Fibroblast of skin of left biceps (primary cell): ENCODE measurements around the gene CDC25B.

Source experiments
- DNase-seq, 2 experiments: peaks; one replicate each; pipeline ENCODE4 v3.0.0-alpha.2; 2013; ENCODE audit warnings: low read depth in 2 of 2

Gene CDC25B

GRCh38 chr20:3764659-3765058 is 31.5 kb upstream of the CDC25B start:
- no peak for DNase-seq

- no peak for DNase-seq
Observed at GRCh38 chr20:3765171-3765882, 30.8 kb upstream of the CDC25B start.

- DNase-seq = no peak
Observed at GRCh38 chr20:3766422-3767109, 29.5 kb upstream of the CDC25B start.

GRCh38 chr20:3767110-3767426 is 29.0 kb upstream of the CDC25B start:
- DNase-seq = no peak

- DNase-seq = peak; percentile 96 to 97
Observed at GRCh38 chr20:3767427-3768341, 28.4 kb upstream of the CDC25B start, which contains the start of gene ADISSP. Gene ADISSP, minus strand, starts transcription at chr20:3767753. Its CDS starts 7,653 bp downstream, at chr20:3760100.

- peak; percentile 49 to 65 for DNase-seq
Observed at GRCh38 chr20:3768342-3769130, 27.6 kb upstream of the CDC25B start.

- DNase-seq = no peak
Observed at GRCh38 chr20:3771552-3772058, 24.5 kb upstream of the CDC25B start.

GRCh38 chr20:3775457-3776108 is 20.5 kb upstream of the CDC25B start:
- DNase-seq = no peak

- DNase-seq = no peak
Observed at GRCh38 chr20:3777381-3777715, 18.8 kb upstream of the CDC25B start.

GRCh38 chr20:3777716-3778629 is 18.1 kb upstream of the CDC25B start:
- no peak for DNase-seq

- DNase-seq = no peak
Observed at GRCh38 chr20:3778976-3779375, 17.1 kb upstream of the CDC25B start.

- peak; percentile 72 to 76 for DNase-seq
Observed at GRCh38 chr20:3781153-3781910, 14.8 kb upstream of the CDC25B start, which contains the start of gene SPEF1. Gene SPEF1, minus strand, starts transcription at chr20:3781448. Its CDS starts 161 bp downstream, at chr20:3781287.

- no peak for DNase-seq
Observed at GRCh38 chr20:3782597-3782996, 13.5 kb upstream of the CDC25B start.

- no peak for DNase-seq
Observed at GRCh38 chr20:3783068-3783489, 13.0 kb upstream of the CDC25B start.

- DNase-seq = no peak
Observed at GRCh38 chr20:3783511-3784195, 12.5 kb upstream of the CDC25B start.

GRCh38 chr20:3784216-3784853 is 11.8 kb upstream of the CDC25B start:
- no peak for DNase-seq

- no peak for DNase-seq
Observed at GRCh38 chr20:3784863-3785239, 11.3 kb upstream of the CDC25B start.
